ENCODE results near the gene PCOLCE2.
A peak's percentile ranks its signal among the peaks of the same experiment; 100 is the strongest.

Gene PCOLCE2

DNA sequence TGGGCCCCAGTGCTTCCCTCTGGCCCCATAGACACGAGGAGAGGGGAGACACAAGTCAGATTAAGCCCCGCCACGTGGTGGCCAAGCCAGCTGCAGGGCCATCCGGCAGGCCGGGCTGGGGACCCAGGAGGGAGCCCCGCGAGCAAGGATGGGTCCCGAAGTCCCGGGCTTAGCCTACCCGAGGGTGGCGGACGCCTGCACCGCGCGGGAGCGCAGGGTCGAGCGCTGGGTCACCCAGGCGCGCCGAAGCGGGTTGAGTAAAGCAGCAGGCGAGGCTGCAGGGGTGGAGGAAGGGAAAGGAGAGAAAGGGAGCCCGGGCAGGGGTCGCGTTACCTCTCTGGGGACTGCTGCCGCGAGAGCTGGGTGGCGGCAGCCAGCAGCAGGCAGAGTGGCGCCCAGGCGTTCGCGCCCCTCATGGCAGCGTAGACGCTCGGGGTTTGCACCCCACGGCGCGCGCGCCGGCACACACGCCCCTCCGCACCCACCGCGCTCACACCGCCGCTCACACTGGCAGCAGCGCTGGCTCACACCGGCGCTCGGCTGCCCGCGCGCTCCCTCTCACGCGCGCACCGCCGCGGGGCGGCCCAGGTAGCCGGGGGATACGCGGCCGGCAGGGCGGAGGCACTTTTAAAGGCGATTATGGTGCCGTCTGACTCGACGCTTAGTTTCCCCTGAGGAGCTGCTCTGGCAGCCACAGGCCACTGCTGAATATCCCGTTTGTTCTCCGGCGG, at the start of gene PCOLCE2:
TSS of gene PCOLCE2 (minus strand) at position 603 of the 731 bp plus-strand sequence. CDS start at position 416, 187 bp downstream.
- peak within 1 kb of the TSS; percentile 64 for H3K4me3 ChIP-seq (ENCODE audit: low read depth, low read length)
- DNase-seq (ENCODE audit: low read depth) = no peak

DNA sequence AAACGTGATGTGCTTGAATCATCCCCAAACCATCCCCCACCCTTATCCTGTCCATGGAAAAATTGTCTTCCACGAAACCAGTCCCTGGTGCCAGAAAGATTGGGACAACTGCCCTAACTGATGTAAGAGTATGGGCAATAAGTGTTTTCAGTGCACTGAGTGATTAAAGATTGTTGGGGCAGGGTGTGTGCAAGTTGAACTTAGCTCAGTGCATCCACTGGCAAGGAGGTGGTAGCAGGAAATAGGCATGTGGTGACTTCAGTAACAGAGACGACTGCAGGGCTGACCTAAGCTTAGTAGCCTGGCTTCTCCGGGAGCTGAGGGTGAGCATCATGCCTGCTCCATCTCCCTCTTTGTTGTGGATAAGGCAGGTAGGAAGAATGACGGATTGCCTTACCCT, 47.1 kb upstream of the PCOLCE2 start:
- no peak for DNase-seq (ENCODE audit: low read depth)
- no peak overlapping the region for H3K4me3 ChIP-seq (ENCODE audit: low read depth, low read length)

DNA sequence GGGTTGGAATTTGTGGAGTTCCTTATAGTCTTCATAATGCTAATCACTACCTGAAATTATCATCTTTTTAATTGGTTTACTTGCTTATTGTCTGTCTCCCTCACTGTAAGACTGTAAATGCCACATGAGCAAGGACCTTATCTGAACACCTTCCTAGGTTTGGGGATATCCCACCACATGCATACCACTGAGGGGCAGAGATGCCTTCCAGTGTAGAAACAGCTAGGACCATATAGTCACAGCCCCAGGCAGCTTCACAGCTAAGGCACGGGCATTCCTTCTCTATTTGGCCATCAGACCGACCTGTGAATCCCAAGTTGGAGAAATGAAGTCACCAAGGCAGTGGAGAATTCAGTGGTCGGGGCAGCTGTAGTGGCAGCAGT, 46.0 kb upstream of the PCOLCE2 start:
- H3K4me3 ChIP-seq (ENCODE audit: low read depth, low read length) = no peak overlapping the region
- no peak for DNase-seq (ENCODE audit: low read depth)

DNA sequence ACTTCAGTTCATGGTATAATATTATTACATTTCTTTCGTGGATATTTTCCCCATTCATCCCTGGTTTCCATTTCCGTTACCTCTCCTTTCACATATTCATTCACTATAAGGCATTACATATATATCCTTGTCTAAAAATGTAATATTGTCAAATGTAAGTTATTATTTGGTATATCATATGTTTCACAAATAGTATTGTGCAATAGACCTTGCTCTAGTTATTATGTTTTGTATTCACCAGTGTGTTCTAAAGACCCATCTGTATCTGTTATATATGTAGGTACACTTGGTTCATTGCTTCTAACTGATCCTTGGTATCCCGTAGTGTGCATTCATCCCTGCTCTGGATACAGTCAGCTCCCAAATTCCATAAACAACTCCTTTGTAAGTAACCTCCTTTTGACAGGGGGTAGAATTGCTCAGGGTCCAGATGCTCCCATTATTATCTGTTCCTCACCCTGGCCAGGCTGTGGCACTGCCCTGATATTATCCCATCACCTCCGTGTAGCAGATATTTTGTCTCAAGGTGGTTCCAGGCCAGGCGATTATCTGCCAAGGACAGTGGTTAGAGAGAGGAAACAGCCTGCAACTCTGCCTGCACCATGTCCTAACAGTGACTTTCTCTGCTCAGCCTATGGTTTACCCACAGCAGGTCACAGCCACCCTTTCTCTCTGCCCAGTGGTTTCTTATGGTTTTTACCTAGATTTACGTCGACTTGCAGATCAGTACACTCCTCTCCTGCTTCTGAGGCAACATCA, 45.4 kb upstream of the PCOLCE2 start:
- no peak for DNase-seq (ENCODE audit: low read depth)
- no peak overlapping the region for H3K4me3 ChIP-seq (ENCODE audit: low read depth, low read length)

DNA sequence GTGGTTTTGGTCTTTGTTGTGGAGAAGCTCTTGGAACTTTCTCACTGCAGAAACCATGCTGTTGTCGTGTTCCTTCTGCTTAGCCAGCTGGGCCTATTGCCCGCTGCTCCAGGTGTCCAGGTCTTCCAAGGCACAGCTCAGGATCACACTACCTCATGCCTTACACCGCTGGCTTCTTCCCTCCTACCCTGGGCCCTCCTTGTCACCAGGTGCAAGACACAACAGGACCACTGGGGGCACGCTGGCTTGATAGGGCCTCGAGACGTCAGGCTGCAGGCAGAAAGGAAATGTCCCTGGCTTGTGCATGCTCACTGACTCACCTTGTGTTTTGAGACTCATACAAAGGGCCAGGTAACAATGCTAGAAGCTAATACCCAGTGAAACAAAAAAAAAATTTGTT, 42.3 kb upstream of the PCOLCE2 start:
- no peak for DNase-seq (ENCODE audit: low read depth)

GRCh38 chr3:142930463-142930862, 41.6 kb upstream of the PCOLCE2 start:
- no peak overlapping the region for H3K4me3 ChIP-seq (ENCODE audit: low read depth, low read length)
- no peak for DNase-seq (ENCODE audit: low read depth)

More for the DNA sequence above, 42.3 kb upstream of the PCOLCE2 start:
- no peak overlapping the region for H3K4me3 ChIP-seq (ENCODE audit: low read depth, low read length)

DNA sequence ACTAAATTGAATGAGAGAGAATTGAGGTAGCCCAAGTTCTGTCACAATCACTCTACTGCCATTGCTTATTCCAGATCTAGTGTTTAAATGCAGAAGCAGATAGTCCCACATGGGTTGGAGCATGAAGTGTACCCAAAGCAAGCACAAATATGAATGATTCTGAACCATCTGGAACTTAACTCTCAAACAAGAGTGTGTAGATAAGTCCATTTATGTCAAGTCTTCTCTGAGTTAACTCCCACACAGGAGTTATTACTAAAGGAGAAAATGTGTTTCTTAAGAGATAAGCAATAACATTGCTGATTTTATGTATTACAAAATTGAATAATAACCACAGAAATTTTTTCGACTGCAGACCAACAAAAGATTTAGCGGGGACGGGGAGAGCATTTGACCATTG, 41.0 kb upstream of the PCOLCE2 start:
- H3K4me3 ChIP-seq (ENCODE audit: low read depth, low read length) = no peak overlapping the region
- no peak for DNase-seq (ENCODE audit: low read depth)

- H3K4me3 ChIP-seq (ENCODE audit: low read depth, low read length) = no peak overlapping the region
These were observed 40.2 kb upstream of the PCOLCE2 start for GRCh38 chr3:142929109-142929508.

GRCh38 chr3:142926368-142926944, 37.6 kb upstream of the PCOLCE2 start:
- H3K4me3 ChIP-seq (ENCODE audit: low read depth, low read length) = no peak overlapping the region
- DNase-seq (ENCODE audit: low read depth) = no peak

More at GRCh38 chr3:142929109-142929508, 40.2 kb upstream of the PCOLCE2 start:
- no peak for DNase-seq (ENCODE audit: low read depth)

- no peak for DNase-seq (ENCODE audit: low read depth)
- H3K4me3 ChIP-seq (ENCODE audit: low read depth, low read length) = no peak overlapping the region
These were observed 36.3 kb upstream of the PCOLCE2 start for GRCh38 chr3:142925140-142925539.

DNA sequence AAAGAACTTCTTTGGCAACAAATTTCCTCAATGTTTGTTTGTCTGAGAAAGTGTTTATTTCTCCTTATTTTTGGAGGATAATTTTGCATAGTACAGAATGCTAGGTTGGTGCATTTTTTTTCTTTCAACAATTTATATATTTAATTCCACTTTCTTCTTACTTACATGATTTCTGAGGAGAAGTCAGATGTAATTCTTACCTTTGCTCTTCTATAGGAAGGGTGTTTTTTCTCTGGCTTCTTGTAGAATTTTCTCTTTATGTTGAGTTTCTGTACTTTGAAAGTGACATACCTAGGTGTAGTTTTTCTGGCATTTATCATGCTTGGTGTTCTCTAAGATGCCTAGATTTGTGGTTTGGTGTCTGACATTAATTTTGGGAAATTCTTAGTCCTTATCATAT, 34.8 kb upstream of the PCOLCE2 start:
- no peak overlapping the region for H3K4me3 ChIP-seq (ENCODE audit: low read depth, low read length)

DNA sequence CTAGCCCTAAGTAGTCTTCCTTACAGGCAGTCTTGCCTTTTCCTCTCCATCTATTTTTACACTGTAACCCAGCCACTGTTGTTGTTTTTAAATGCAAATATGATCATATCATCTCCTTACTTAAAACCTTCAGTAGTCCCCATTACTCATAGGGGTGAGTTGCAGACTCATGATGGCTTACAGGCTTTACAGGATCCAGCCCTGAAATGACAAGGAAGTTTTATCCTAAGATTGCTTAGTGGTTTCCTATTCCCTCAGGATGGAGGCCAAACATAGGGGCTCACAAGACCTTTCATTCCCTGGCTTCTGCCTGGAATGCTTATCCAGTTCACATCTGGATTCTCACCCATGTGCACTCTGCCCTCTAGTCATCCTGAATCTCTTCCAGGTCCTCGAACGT, 27.7 kb upstream of the PCOLCE2 start:
- no peak for DNase-seq (ENCODE audit: low read depth)
- no peak overlapping the region for H3K4me3 ChIP-seq (ENCODE audit: low read depth, low read length)

More for the DNA sequence above, 34.8 kb upstream of the PCOLCE2 start:
- no peak for DNase-seq (ENCODE audit: low read depth)

- H3K4me3 ChIP-seq (ENCODE audit: low read depth, low read length) = no peak overlapping the region
- DNase-seq (ENCODE audit: low read depth) = no peak
These were observed 26.8 kb upstream of the PCOLCE2 start for GRCh38 chr3:142915636-142916035.

DNA sequence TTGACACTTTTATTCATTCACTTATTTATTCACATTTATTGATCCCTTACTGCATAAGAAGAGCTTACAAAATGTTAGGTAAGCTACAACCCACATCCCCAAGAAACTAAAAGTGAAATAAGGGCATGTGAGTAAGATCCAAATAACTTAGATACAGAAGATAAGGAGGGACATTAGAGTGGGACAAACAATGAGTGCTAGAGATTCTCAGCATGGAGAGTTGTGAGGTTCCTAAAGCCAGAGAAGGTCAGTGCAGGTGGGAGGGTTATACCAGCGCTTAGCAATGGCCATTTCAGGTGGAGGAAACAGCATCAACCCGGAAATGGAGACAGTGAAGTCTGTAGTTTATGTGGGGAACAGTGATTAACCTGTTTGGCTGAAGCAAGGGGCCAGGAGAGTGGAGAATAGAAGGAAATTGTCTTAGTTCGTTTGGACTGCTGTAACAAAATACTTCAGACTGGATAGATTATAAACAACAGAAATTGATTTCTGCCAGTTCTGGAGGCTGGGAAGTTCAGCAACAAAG, 25.5 kb upstream of the PCOLCE2 start:
- no peak for DNase-seq (ENCODE audit: low read depth)
- no peak overlapping the region for H3K4me3 ChIP-seq (ENCODE audit: low read depth, low read length)

DNA sequence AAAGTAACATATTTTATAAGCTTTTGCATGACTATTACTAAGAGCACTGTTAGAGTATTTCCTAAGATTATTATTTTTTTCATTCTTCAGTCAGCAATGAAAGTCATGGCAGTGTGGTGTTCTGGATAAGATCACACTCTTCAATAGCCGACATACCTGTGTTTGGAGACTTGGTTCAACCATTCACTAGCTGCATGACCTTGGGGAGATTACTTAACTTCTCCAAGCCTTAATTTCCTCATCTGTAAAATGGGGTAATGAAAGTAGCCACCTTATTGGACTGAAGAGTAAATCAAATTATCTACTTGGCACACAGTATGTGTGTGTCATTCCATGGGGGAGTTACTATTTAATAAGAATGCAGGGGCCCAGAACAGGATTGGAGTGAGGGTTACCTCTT, 24.5 kb upstream of the PCOLCE2 start:
- DNase-seq (ENCODE audit: low read depth) = no peak
- no peak overlapping the region for H3K4me3 ChIP-seq (ENCODE audit: low read depth, low read length)

DNA sequence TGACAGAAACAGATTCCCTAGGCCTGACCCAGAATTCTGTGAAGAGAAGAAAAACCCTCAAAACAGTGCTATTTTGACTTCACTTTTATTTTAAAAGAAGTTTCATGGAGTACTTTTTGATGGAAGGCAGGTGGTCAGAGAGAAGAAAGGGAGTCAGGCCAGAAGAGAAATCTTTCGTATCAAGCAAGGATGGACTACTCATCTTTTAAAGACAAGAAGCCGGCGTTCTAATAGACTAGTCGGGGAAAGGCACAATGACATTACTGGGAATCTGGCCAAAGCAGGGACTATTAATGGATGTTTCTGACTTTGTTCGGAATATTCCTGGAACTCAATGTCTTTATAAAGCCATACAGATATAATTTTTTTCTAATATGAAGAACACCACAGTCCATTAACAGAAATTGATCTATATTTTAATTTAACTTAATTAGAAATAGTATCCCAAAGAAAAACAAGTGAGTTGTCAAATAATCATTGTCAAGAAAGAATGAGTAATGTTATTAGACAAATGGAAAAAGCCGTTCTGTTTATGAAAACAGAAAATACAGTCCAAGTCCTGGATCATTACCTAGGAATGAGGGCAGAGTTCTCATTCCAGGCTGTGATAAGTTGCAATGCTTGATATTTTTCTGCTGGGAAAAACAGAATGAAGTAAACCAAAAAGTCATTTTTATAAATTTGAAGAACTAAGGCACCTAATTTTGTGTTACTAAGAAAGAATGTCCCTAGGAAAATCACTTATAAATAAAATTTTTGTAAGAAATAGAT, 23.7 kb upstream of the PCOLCE2 start:
- H3K4me3 ChIP-seq (ENCODE audit: low read depth, low read length) = no peak overlapping the region
- DNase-seq (ENCODE audit: low read depth) = no peak

DNA sequence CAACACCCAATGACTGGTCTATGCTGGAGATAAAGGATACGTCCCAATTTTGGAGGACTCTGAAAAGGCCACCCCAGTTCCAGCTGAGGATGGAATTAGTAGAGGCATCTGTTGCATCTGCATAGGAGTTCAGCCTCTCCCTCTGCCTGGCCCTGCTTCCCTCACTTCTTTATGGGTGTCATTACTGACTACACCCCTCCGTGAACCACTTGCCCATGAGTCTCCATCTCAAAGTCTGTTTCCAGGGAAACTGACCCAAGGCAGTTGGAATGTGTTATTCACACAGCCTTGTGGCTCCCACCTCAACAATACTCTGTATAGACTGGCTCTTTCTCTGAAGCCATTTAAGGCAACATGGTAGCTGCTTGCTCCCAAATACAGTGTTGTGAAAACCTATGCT, 21.4 kb upstream of the PCOLCE2 start:
- no peak for DNase-seq (ENCODE audit: low read depth)
- no peak overlapping the region for H3K4me3 ChIP-seq (ENCODE audit: low read depth, low read length)

DNA sequence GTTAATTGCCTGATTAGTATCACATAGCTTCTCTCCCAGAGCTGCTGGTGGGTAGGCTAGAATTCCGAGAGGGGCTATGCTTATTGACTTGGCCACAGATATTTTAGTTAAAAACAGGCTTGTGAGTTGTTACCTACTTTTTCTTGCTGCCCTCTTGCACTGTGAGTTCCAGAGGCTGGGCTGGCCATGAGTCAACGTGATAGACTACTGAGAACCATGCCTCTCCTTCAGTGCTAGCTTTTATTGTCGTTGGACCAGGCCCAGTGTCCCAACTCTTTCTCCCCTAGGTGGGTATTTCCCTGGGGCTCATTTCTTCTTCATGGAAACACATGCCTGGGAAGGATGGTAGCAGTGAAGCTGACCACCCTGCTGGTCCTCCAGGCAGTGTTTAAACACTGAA, 20.4 kb upstream of the PCOLCE2 start:
- no peak for DNase-seq (ENCODE audit: low read depth)
- H3K4me3 ChIP-seq (ENCODE audit: low read depth, low read length) = no peak overlapping the region

DNA sequence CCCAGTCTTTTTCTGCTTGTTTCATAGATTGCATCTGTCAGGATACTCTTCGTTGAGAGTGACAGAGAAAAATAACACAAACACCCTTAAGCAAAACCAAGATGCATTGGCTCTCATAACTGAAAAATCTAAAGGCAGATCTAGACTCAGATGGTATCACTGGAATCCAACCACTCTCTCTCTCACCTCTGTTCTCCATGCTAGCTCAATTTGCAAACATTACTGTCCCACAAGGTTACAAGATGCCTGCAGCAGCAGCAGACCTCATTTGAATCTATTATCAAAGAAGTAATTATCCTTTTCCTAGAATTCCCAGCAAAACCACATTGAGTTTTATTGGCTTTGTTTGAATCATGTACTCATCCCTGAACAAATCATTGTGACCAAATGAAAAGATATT, 19.1 kb upstream of the PCOLCE2 start:
- no peak for DNase-seq (ENCODE audit: low read depth)
- H3K4me3 ChIP-seq (ENCODE audit: low read depth, low read length) = no peak overlapping the region
